Measurements from ENCODE around the gene DEAF1.

Gene DEAF1

DNA sequence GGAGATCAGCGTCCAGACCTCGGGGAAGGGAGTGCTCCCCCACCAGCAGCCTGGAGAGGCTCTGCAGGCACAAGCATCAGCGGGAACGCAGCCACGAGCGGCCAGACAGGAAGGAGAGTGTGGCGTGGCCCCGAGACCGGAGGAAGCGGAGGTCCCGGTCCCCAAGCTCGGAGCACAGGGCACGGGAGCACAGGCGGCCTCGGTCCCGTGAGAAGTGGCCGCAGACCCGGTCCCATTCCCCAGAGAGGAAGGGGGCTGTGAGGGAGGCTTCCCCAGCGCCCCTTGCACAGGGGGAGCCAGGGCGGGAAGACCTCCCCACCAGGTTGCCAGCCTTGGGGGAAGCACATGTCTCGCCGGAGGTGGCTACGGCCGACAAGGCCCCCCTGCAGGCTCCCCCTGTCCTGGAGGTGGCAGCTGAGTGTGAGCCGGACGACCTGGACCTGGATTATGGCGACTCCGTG, 86.2 kb downstream of the DEAF1 start:
- DNase-seq: no peak

- DNase-seq: no peak
These were observed 86.9 kb downstream of the DEAF1 start for GRCh38 chr11:607971-608659.

DNA sequence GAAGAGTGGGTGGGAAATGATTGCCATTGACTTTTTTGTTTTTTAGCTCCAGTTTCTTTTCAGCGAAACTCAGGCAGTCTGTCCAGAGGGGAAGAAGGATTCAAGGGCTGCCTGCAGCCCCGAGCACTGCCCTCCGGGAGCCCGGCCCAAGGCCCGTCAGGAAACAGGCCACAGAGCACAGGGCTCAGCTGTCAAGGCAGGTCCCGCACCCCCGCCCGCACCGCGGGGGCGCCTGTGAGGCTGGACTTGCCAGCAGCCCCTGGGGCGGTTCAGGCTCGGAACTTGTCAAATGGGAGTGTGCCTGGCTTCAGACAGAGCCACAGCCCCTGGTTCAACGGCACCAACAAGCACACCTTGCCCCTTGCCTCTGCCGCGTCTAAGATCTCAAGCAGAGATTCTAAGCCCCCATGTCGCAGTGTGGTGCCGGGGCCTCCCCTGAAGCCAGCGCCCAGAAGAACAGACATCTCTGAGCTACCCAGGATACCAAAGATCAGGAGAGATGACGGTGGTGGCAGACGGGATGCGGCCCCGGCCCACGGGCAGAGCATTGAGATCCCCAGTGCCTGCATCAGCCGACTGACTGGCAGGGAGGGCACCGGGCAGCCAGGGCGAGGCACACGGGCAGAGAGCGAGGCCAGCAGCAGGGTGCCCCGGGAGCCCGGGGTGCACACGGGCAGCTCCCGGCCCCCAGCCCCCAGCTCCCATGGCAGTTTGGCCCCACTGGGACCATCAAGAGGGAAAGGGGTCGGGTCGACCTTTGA, 87.8 kb downstream of the DEAF1 start:
- DNase-seq: no peak

GRCh38 chr11:606245-606644, 88.8 kb downstream of the DEAF1 start:
- DNase-seq: no peak

DNA sequence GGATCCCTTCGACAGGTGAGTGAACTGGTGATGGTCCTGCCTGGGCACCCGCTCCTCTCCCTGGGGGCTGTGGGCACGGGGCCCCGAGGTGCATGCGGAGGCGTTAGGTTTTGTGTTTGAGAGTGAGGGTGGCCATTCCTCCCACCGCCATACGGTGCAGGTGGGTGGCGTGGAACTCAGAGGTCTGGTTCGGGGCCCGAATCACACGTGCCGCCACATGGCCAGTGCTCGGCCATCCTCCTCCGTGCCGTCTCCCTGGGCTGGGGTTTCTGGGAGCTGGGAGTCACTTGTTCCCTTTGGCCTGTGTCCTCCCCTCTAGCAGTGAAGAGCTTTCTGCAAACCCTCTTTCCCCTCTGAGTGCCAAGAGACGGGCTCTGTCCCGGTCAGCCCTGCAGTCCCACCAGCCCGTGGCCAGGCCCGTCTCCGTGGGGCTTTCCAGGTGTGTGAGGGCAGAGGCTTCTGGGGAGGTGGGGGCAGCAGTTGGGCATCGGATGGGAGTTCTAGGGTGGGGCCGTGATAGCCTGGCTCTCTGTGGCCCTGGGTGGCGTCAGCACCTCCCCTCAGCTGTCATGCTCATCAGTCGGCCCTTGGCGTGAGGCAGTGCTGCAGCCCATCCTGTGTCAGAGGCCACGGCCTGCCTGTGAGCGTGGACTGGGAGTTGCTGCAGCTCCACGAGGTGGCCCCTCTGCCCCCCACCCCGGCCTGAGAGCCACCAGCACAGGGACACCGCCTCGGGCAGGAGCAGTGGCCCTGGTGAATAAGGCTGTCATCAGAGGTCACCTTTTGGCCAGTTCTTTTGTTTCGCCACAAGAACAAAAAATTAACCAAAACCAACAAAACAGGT, 89.5 kb downstream of the DEAF1 start:
- DNase-seq: no peak

DNA sequence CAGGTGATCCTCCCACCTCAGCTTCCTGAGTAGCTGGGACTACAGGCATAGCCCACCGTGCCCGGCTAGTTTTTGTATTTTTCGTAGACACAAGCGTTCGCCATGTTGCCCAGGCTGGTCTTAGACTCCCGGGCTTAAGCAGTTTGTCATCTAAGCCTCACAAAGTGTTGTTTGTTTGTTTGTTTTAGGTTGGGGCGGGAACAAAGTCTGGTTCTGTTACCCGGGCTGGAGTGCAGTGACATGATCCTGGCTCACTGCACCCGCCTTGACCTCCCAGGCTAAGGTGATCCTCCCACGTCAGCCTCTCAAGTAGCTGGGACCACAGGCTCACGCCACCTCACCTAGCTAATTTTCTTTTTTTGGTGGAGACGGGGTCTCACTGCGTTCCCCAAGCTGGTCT, 91.9 kb downstream of the DEAF1 start:
- DNase-seq: no peak

GRCh38 chr11:601573-602245, 93.3 kb downstream of the DEAF1 start:
- no peak for DNase-seq

DNA sequence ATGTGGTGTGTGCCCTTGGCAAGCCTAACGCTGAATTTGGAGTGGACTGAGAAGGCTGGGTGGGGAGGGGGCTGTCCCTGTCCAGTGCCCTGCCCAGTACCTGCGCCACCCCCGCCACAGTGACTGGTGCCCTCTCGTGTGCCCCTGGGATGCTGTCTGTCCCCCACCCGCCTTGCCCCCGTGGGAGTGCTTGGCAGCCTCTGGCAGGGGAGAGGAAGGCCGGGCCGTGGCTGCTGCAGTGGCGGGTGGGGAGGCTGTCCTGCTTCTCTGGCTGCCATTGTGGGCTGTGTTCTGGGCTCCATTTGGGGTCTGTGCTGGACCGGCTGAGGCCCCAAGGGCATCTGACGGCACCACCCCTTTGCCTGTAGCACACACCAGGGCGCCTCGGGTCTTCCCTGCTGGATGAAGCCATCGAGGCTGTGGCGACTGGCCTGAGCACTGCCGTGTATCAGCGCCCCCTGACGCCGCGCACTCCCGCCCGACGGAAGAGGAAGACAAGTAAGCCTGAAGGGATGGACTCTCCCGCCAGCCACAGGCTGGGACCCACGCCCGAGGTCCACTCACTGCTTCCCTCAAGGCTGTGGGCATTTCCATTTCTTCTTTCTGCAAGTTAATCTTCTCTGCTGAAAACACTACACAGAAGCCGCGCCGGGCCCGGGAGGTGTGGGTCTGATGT, 96.9 kb downstream of the DEAF1 start:
- no peak for DNase-seq

DNA sequence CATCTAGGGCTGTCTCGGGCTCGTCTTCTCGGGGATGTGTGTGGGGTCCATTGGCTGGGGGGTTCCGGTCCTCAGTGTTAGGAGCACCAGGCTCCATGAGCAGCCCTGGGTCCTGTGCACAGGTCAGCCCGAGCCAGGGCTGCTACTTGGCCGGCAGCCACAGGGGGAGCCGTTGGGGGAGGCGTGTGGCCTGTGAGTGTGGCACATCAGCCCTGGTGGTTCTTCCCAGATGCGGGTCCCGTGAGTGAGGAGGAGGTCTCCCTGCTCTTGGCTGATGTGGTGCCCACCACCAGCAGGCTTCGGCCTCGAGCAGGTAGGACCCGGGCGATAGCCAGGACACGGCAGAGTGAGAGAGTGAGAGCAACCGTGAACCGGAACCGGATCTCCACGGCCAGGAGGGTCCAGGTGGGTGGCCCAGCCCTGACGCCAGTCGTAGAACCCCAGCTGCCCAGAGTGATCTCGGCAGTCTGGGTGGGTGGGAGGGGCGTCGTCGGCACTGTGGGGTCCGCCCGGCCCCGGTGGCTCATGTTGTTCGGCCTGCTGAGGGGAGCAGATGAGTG, 97.8 kb downstream of the DEAF1 start:
- no peak for DNase-seq

- no peak for DNase-seq
These were observed 98.6 kb downstream of the DEAF1 start for GRCh38 chr11:596374-596773.

DNA sequence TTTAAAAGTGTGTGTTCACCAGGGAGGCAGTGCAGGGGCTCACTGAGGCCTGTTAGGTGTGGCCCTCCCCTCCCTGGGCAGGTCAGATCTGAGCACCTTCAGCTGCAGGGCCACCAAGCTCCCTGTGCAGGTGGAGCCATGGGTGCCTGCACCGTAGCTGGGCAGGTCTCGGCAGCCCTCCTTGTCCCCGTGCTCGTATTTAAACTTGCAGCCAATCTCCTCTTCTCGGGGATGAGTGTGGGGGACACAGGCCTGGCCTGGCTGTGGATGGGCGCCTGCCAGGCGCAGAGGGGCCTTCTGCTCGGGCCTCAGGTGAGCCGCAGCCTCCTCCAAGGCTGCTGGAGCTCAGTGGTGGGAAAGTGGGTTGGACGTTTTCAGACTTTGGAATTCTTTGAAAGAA, 99.6 kb downstream of the DEAF1 start:
- DNase-seq: no peak
